ENCODE measurements around the gene RAPGEF5.

DNA sequence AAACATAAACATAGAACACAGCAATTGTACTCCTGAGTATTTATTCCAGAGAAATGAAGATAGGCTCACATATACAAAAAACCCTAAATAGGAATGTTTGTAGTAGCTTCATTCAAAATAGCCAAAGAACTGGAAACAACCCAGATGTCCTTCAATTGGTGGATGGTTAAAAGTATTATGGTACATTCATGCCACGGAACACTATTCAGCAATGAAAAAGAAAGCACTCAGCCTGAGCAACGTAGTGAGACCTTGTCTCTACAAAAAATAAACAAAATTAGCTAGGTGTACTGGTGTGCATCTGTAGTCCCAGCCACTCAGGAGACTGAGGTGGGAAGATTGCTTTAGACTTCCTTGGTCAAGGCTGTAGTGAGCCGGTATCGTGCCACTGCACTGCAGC, 94.4 kb downstream of the RAPGEF5 start:
- no peak for TF ChIP-seq POLR2A (IDR thresholded peaks at IDR 0.05)
- TF ChIP-seq, protein P1, sequence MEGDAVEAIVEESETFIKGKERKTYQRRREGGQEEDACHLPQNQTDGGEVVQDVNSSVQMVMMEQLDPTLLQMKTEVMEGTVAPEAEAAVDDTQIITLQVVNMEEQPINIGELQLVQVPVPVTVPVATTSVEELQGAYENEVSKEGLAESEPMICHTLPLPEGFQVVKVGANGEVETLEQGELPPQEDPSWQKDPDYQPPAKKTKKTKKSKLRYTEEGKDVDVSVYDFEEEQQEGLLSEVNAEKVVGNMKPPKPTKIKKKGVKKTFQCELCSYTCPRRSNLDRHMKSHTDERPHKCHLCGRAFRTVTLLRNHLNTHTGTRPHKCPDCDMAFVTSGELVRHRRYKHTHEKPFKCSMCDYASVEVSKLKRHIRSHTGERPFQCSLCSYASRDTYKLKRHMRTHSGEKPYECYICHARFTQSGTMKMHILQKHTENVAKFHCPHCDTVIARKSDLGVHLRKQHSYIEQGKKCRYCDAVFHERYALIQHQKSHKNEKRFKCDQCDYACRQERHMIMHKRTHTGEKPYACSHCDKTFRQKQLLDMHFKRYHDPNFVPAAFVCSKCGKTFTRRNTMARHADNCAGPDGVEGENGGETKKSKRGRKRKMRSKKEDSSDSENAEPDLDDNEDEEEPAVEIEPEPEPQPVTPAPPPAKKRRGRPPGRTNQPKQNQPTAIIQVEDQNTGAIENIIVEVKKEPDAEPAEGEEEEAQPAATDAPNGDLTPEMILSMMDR (IDR thresholded peaks at IDR 0.05 in 8 of 11, conservative IDR thresholded peaks at IDR 0.05 in 3 of 11): no peak
